Measurements from ENCODE around the gene MARF1.
"Not testable (repeated sequence)": the region's sequence is repeated elsewhere in the genome, so short reads cannot be mapped to it uniquely, and the experiment has no call there.

The MARF1 gene

GRCh38 chr16:15621889-15622288 is 21.1 kb downstream of the MARF1 start:
- no peak for DNase-seq (ENCODE audit: low read depth)

- DNase-seq (ENCODE audit: low read depth) = no peak
Observed at GRCh38 chr16:15621456-15621855, 21.5 kb downstream of the MARF1 start.

- DNase-seq (ENCODE audit: low read depth) = no peak
Observed at GRCh38 chr16:15620611-15621195, 22.3 kb downstream of the MARF1 start.

GRCh38 chr16:15618392-15618791 is 24.6 kb downstream of the MARF1 start:
- DNase-seq (ENCODE audit: low read depth) = no peak

GRCh38 chr16:15617901-15618300 is 25.1 kb downstream of the MARF1 start:
- no peak for DNase-seq (ENCODE audit: low read depth)

GRCh38 chr16:15616475-15617165 is 26.3 kb downstream of the MARF1 start:
- DNase-seq (ENCODE audit: low read depth) = no peak

- no peak for DNase-seq (ENCODE audit: low read depth)
Observed at GRCh38 chr16:15616012-15616411, 26.9 kb downstream of the MARF1 start.

GRCh38 chr16:15613676-15614075 is 29.3 kb downstream of the MARF1 start:
- no peak for DNase-seq (ENCODE audit: low read depth)

- DNase-seq (ENCODE audit: low read depth) = peak; percentile 26
Observed at GRCh38 chr16:15611610-15612009, 31.3 kb downstream of the MARF1 start.

- DNase-seq (ENCODE audit: low read depth) = peak; percentile 33
Observed at GRCh38 chr16:15610369-15610871, 32.5 kb downstream of the MARF1 start.

- DNase-seq (ENCODE audit: low read depth) = no peak
Observed at GRCh38 chr16:15609286-15609649, 33.7 kb downstream of the MARF1 start.

- peak; percentile 61 for DNase-seq (ENCODE audit: low read depth)
Observed at GRCh38 chr16:15608398-15609285, 34.3 kb downstream of the MARF1 start.

GRCh38 chr16:15607700-15608396 is 35.1 kb downstream of the MARF1 start:
- peak; percentile 62 for DNase-seq (ENCODE audit: low read depth)

- DNase-seq (ENCODE audit: low read depth) = not testable (repeated sequence)
Observed at GRCh38 chr16:15607221-15607699, 35.7 kb downstream of the MARF1 start.

- no peak for DNase-seq (ENCODE audit: low read depth)
Observed at GRCh38 chr16:15606518-15607220, 36.3 kb downstream of the MARF1 start.

GRCh38 chr16:15605839-15606517 is 37.0 kb downstream of the MARF1 start:
- no peak for DNase-seq (ENCODE audit: low read depth)

GRCh38 chr16:15604460-15605440 is 38.2 kb downstream of the MARF1 start:
- DNase-seq (ENCODE audit: low read depth) = no peak

- DNase-seq (ENCODE audit: low read depth) = no peak
Observed at GRCh38 chr16:15602285-15603044, 40.5 kb downstream of the MARF1 start.
